Uterus (tissue), 2 donors: Measurements from ENCODE around the gene TBXA2R.

Source experiments
- POLR2A ChIP-seq, 2 donors: fragments of 450-650 bp; IDR thresholded peaks; one replicate each; pipeline ENCODE4 v1.6.1; 2016; ENCODE audit warnings: antibody characterized with exemption in 2 of 2, mild to moderate bottlenecking in 1 of 2, moderate library complexity in 1 of 2
- TF ChIP-seq, protein P1 (sequence below), 4 experiments: fragments of 200-600 bp in 2 of 4; fragments of 450-650 bp in 2 of 4; sonication (generic) in 2 of 4; IDR thresholded peaks; one replicate each; pipeline ENCODE4 v1.5.1; 2016 to 2019; ENCODE audit warnings: antibody characterized with exemption in 4 of 4, mild to moderate bottlenecking in 2 of 4, moderate library complexity in 1 of 4

GRCh38 chr19:3604227-3604986 lies 2.3 kb downstream of the TBXA2R start:
- no peak for TF ChIP-seq POLR2A (IDR thresholded peaks at IDR 0.05)
- TF ChIP-seq, protein P1, sequence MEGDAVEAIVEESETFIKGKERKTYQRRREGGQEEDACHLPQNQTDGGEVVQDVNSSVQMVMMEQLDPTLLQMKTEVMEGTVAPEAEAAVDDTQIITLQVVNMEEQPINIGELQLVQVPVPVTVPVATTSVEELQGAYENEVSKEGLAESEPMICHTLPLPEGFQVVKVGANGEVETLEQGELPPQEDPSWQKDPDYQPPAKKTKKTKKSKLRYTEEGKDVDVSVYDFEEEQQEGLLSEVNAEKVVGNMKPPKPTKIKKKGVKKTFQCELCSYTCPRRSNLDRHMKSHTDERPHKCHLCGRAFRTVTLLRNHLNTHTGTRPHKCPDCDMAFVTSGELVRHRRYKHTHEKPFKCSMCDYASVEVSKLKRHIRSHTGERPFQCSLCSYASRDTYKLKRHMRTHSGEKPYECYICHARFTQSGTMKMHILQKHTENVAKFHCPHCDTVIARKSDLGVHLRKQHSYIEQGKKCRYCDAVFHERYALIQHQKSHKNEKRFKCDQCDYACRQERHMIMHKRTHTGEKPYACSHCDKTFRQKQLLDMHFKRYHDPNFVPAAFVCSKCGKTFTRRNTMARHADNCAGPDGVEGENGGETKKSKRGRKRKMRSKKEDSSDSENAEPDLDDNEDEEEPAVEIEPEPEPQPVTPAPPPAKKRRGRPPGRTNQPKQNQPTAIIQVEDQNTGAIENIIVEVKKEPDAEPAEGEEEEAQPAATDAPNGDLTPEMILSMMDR (IDR thresholded peaks at IDR 0.05) = no peak
